GM12874 (cell line): ENCODE results near the gene ADK.

Source experiments
- CTCF ChIP-seq: IDR thresholded peaks from 2 replicates; pipeline ENCODE4 v1.5.1; 2011; ENCODE audit warnings: low read depth, mild to moderate bottlenecking, control low read depth, low read length, moderate library complexity; ENCODE audit not compliant: insufficient read depth

Gene ADK

GRCh38 chr10:74111799-74112198 lies 39.2 kb upstream of the ADK start:
- no peak for TF ChIP-seq CTCF

GRCh38 chr10:74113546-74113945 lies 37.5 kb upstream of the ADK start:
- TF ChIP-seq CTCF = no peak

GRCh38 chr10:74114041-74114448 lies 37.0 kb upstream of the ADK start:
- TF ChIP-seq CTCF = no peak

- TF ChIP-seq CTCF = no peak
Measured at GRCh38 chr10:74117738-74118137, 33.3 kb upstream of the ADK start.

GRCh38 chr10:74118804-74119203 lies 32.2 kb upstream of the ADK start:
- no peak for TF ChIP-seq CTCF

GRCh38 chr10:74120911-74121310 lies 30.1 kb upstream of the ADK start:
- TF ChIP-seq CTCF = no peak

- TF ChIP-seq CTCF = no peak
Measured at GRCh38 chr10:74121368-74121767, 29.7 kb upstream of the ADK start.

- TF ChIP-seq CTCF = no peak
Measured at GRCh38 chr10:74122060-74122459, 29.0 kb upstream of the ADK start.
